Kidney (tissue), 14 donors: ENCODE data around the gene TFE3. TPM values are rescaled to one million over a fixed set of nuclear protein-coding genes. Genes with fewer than 3 reads are reported as not detected.

Source experiments
- DNase-seq, 5 donors: peaks; one replicate each; pipeline ENCODE4 v3.0.0-alpha.2; 2013 to 2020
- FAIRE-seq: peaks from 2 replicates; lab custom pipeline; 2012; peaks lifted over from hg19 to GRCh38; lab: Jason Lieb, UNC
- H3K27ac ChIP-seq, 2 donors: one replicate each; pipeline ENCODE4 v1.7.0; 2013; ENCODE audit warnings: low read depth in 2 of 2, low read length in 2 of 2, inconsistent platforms in 1 of 2
- H3K27me3 ChIP-seq: one replicate; pipeline ENCODE4 v1.7.1; 2013; ENCODE audit warnings: low read length, inconsistent platforms; ENCODE audit not compliant: control insufficient read depth, insufficient read depth
- H3K36me3 ChIP-seq, 3 donors: one replicate each; pipeline versions ENCODE4 v1.7.0 to v1.7.1; 2013; ENCODE audit warnings: low read length in 3 of 3, control low read depth in 1 of 3, inconsistent platforms in 1 of 3; ENCODE audit not compliant: insufficient read depth in 3 of 3, control insufficient read depth in 2 of 3
- H3K4me1 ChIP-seq, 3 donors: one replicate each; pipeline versions ENCODE4 v1.7.0 to v1.7.1; 2013; ENCODE audit warnings: low read length in 3 of 3, inconsistent platforms in 1 of 3, low read depth in 1 of 3; ENCODE audit not compliant: control insufficient read depth in 2 of 3, insufficient read depth in 2 of 3
- H3K4me3 ChIP-seq, 3 donors: one replicate each; pipeline versions ENCODE4 v1.7.0 to v1.8.1; 2013; ENCODE audit warnings: low read length in 3 of 3, control low read depth in 1 of 3, inconsistent platforms in 1 of 3
- H3K9ac ChIP-seq, 3 donors: one replicate each; pipeline versions ENCODE4 v1.7.0 to v1.7.1; 2013; ENCODE audit warnings: low read length in 3 of 3, control low read depth in 1 of 3, inconsistent platforms in 1 of 3
- H3K9me3 ChIP-seq, 3 donors: one replicate each; pipeline versions ENCODE4 v1.7.0 to v1.7.1; 2013; ENCODE audit warnings: low read length in 3 of 3, control low read depth in 1 of 3, inconsistent platforms in 1 of 3; ENCODE audit not compliant: control insufficient read depth in 2 of 3, insufficient read depth in 1 of 3
- intact Hi-C: fragments of 100-400 bp; cut with DNase I; formaldehyde crosslinking; loops from one replicate; pipeline ENCODE4 v1.11.1; 2022
- polyA plus RNA-seq: library from polyadenylated mRNA; stranded (reverse); fragments of 350-450 nt; fragmentation: Illumina TruSeq; extraction: RNeasy Lipid Tissue Mini Kit (QIAGEN cat#74804); gene quantifications from one replicate; pipeline ENCODE4 v1.2.3, GENCODE V29; 2014; ENCODE audit warnings: low read depth, low replicate concordance; ENCODE audit not compliant: insufficient read depth
- total RNA-seq: library from RNA; stranded (reverse); fragmentation: NEBNext Ultra II Directional; extraction: Animal tissue kit (Norgen Biotek cat#: 25700); gene quantifications from one replicate; pipeline ENCODE4 v1.2.1, GENCODE V29; 2021
- TF ChIP-seq, protein P1 (sequence below): IDR thresholded peaks from 3 replicates; pipeline ENCODE4 v1.5.1; 2012; ENCODE audit warnings: mild to moderate bottlenecking, moderate library complexity, borderline replicate concordance; ENCODE audit not compliant: insufficient read depth; ENCODE audit errors: extremely low read depth
- donor health status: control.
- donor health status: control.
- donor health status: control.
- donor health status: control.
- donor health status: control.
- donor health status: DM: yes; HTN: yes; CAD: no.
- donor health status: Normal renal cell carcinoma (clear cell type).

The TFE3 gene
- total and polyA plus RNA-seq, 2 donors from 2014 or later = 32.8 to 47.3 TPM

DNA sequence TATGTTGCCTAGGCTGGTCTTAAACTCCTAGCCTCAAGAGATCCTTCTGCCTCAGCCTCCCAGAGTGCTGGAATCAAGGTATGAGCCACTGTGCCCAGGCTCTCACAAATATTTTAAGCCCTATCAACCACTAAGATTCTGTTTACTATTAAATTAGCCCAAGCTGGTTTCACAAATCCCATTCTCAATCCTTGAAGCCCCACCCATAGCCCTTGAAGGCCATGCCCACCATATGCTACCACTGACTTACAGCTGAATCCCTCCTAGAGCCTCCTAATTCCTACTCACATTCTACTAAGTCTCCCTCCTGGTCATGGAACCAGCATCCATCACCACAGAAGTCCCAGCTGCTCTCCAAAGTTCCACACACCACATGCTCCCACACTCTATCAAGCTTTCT is 50.8 kb downstream of the TFE3 start:
- Histone ChIP-seq H3K4me1 (no peaks in the 10 kb centered on the region), H3K4me3 (no peak overlapping the region), H3K36me3 (peaks cover 0 to 20% (median 3%) of the 10 kb centered on the region in 3 donors), H3K27ac (no peak overlapping the region), H3K9me3 (no peaks in the 10 kb centered on the region), H3K9ac (no peak overlapping the region), H3K27me3 (no peaks in the 10 kb centered on the region)
- TF ChIP-seq, protein P1, sequence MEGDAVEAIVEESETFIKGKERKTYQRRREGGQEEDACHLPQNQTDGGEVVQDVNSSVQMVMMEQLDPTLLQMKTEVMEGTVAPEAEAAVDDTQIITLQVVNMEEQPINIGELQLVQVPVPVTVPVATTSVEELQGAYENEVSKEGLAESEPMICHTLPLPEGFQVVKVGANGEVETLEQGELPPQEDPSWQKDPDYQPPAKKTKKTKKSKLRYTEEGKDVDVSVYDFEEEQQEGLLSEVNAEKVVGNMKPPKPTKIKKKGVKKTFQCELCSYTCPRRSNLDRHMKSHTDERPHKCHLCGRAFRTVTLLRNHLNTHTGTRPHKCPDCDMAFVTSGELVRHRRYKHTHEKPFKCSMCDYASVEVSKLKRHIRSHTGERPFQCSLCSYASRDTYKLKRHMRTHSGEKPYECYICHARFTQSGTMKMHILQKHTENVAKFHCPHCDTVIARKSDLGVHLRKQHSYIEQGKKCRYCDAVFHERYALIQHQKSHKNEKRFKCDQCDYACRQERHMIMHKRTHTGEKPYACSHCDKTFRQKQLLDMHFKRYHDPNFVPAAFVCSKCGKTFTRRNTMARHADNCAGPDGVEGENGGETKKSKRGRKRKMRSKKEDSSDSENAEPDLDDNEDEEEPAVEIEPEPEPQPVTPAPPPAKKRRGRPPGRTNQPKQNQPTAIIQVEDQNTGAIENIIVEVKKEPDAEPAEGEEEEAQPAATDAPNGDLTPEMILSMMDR = no peak
- intact Hi-C loops = no loop called here
- FAIRE-seq (no peak), DNase-seq (no peak)

DNA sequence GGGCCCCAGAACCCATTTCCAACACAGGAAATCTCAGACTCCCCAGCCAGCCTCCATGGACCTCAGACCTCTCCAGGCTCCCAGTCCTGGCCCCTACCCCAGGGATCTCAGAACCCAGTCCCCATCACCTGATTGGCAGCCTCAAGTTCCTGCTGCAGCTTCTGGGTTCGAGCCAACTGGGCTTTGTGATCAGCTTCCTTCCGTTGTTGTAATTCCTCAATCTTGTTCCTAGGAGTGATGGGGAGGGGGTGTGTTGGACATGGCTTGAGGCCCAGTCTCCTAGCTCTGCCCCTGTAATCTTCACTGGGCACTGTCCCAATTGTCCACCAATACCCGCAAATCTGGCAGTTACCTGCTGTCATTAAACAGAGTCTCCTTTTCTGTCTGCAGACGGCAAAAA is 53.7 kb downstream of the TFE3 start:
- H3K9ac ChIP-seq = no peak overlapping the region
- TF ChIP-seq, protein P1 = no peak
- H3K9me3 ChIP-seq = no peaks in the 10 kb centered on the region
- DNase-seq (no peak), FAIRE-seq (no peak)
- H3K27me3 ChIP-seq = no peaks in the 10 kb centered on the region
- no peaks in the 10 kb centered on the region for H3K4me1 ChIP-seq
- peaks cover 0 to 13% (median 3%) of the 10 kb centered on the region in 3 donors for H3K36me3 ChIP-seq
- intact Hi-C loops = no loop called here
- no peak overlapping the region for H3K27ac ChIP-seq
- H3K4me3 ChIP-seq = no peak overlapping the region

DNA sequence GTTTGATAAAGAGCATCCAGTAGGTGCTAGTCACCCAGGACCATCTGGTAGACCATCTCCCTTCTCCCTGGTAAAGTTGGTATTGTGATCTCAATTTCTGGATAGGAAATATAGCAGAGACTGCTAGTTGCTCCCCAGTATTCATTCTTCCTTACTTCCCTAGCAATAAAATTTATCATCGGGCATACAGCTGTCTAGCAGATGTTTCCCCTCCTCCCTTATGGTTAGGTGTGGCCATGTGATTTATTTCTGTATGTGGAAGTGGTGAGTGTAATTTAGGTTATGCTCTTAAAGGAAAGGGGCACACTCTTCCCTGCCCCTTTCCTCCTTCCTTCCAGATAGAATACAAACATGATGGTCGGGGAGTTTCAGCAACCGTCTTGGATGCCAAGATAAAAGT is 59.3 kb downstream of the TFE3 start:
- H3K36me3 ChIP-seq = peaks cover 0 to 8% (median 6%) of the 10 kb centered on the region in 3 donors
- H3K9me3 ChIP-seq = no peaks in the 10 kb centered on the region
- no peaks in the 10 kb centered on the region for H3K4me1 ChIP-seq
- FAIRE-seq (no peak), DNase-seq (no peak)
- H3K9ac ChIP-seq = no peak overlapping the region
- TF ChIP-seq, protein P1 = no peak
- H3K4me3 ChIP-seq = no peak overlapping the region
- H3K27me3 ChIP-seq = no peaks in the 10 kb centered on the region
- no peak overlapping the region for H3K27ac ChIP-seq
- intact Hi-C loops = no loop called here

DNA sequence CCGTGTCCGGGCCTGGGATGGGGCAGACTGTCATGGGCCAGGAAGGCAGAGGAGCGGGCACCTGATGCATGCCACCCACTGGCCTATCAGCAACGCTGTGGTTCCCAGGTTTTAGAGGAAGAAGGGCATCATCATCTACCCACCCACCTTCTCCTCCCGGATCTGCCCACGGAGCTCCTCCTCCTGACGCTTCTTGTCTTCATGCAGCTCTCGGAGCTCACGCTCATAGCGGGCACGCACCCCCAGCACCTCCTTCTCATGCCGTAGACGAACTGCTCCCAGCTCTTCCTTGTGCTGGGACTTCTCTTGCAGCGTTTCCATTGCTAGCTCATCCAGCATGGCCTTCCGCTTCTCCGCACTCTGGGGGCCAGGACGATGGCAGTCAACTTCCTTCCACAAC is 60.1 kb downstream of the TFE3 start:
- intact Hi-C loops = no loop called here
- Histone ChIP-seq H3K36me3 (peaks cover 0 to 8% (median 6%) of the 10 kb centered on the region in 3 donors), H3K27ac (no peak overlapping the region), H3K9me3 (no peaks in the 10 kb centered on the region), H3K27me3 (no peaks in the 10 kb centered on the region), H3K9ac (no peak overlapping the region), H3K4me1 (no peaks in the 10 kb centered on the region), H3K4me3 (no peak overlapping the region)
- DNase-seq (no peak), FAIRE-seq (no peak)
- TF ChIP-seq, protein P1 = no peak
